ENCODE measurements around the gene LEFTY2.
A peak's percentile ranks its signal among the peaks of the same experiment; 100 is the strongest.

LEFTY2 gene

GRCh38 chr1:225962440-225962975 is 21.5 kb upstream of the LEFTY2 start (continued):
- TF ChIP-seq, protein P1, sequence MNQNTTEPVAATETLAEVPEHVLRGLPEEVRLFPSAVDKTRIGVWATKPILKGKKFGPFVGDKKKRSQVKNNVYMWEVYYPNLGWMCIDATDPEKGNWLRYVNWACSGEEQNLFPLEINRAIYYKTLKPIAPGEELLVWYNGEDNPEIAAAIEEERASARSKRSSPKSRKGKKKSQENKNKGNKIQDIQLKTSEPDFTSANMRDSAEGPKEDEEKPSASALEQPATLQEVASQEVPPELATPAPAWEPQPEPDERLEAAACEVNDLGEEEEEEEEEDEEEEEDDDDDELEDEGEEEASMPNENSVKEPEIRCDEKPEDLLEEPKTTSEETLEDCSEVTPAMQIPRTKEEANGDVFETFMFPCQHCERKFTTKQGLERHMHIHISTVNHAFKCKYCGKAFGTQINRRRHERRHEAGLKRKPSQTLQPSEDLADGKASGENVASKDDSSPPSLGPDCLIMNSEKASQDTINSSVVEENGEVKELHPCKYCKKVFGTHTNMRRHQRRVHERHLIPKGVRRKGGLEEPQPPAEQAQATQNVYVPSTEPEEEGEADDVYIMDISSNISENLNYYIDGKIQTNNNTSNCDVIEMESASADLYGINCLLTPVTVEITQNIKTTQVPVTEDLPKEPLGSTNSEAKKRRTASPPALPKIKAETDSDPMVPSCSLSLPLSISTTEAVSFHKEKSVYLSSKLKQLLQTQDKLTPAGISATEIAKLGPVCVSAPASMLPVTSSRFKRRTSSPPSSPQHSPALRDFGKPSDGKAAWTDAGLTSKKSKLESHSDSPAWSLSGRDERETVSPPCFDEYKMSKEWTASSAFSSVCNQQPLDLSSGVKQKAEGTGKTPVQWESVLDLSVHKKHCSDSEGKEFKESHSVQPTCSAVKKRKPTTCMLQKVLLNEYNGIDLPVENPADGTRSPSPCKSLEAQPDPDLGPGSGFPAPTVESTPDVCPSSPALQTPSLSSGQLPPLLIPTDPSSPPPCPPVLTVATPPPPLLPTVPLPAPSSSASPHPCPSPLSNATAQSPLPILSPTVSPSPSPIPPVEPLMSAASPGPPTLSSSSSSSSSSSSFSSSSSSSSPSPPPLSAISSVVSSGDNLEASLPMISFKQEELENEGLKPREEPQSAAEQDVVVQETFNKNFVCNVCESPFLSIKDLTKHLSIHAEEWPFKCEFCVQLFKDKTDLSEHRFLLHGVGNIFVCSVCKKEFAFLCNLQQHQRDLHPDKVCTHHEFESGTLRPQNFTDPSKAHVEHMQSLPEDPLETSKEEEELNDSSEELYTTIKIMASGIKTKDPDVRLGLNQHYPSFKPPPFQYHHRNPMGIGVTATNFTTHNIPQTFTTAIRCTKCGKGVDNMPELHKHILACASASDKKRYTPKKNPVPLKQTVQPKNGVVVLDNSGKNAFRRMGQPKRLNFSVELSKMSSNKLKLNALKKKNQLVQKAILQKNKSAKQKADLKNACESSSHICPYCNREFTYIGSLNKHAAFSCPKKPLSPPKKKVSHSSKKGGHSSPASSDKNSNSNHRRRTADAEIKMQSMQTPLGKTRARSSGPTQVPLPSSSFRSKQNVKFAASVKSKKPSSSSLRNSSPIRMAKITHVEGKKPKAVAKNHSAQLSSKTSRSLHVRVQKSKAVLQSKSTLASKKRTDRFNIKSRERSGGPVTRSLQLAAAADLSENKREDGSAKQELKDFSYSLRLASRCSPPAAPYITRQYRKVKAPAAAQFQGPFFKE (tag by site-specific recombination; IDR thresholded peaks at IDR 0.05; ENCODE audit: borderline replicate concordance), result no peak
- TF ChIP-seq MEIS1 (CRISPR knock-in tag; IDR thresholded peaks at IDR 0.05; ENCODE audit: borderline replicate concordance), result no peak
- no peak for TF ChIP-seq ZNF24 (tag by site-specific recombination; IDR thresholded peaks at IDR 0.05)
- TF ChIP-seq ZNF114 (tag by site-specific recombination; IDR thresholded peaks at IDR 0.05), result no peak
- peak; percentile 47; the same call in 1 of the 2 replicates for TF ChIP-seq KLF17 (tag by site-specific recombination; IDR thresholded peaks at IDR 0.05)

GRCh38 chr1:225961659-225962439 is 20.8 kb upstream of the LEFTY2 start:
- Histone ChIP-seq H3K4me3 (ENCODE audit: low read depth, low read length) (no peak overlapping the region), H3K9me3 (ENCODE audit: control insufficient read depth, insufficient read depth, low read depth, low read length) (no peaks in the 10 kb centered on the region), H3K36me3 (ENCODE audit: control insufficient read depth in 2 of 2, insufficient read depth in 1 of 2, low read length in 2 of 2) (no peaks in the 10 kb centered on the region), H3K4me1 (ENCODE audit: control insufficient read depth, insufficient read depth, low read length) (no peaks in the 10 kb centered on the region), H3K27ac (ENCODE audit: extremely low read depth, low read depth, low read length) (no peak overlapping the region)
- POLR2A ChIA-PET, result interaction anchor here (2.2 kb wide), 1 partner anchor 38 kb away, joined by 7 read pairs; the partner anchor contains the start of gene PYCR2
- CTCF ChIA-PET, result interaction anchor here (0.6 to 4.8 kb wide), 29 partner anchors 8 to 655 kb away, joined by 3 to 48 read pairs (median 5); partner anchors contain the start of genes LEFTY2, PYCR2, SRP9 and TMEM63A
- TF ChIP-seq ZNF366 (tag by site-specific recombination; conservative IDR thresholded peaks at IDR 0.05) (peak; percentile 96), ZFHX2 (tag by site-specific recombination; conservative IDR thresholded peaks at IDR 0.05) (no peak), GLI4 (tag by site-specific recombination; IDR thresholded peaks at IDR 0.05) (0 out of 2 replicates have a peak, but pooled peaks have one; percentile 48), ZBTB49 (tag by site-specific recombination; IDR thresholded peaks at IDR 0.05; ENCODE audit: low read depth) (no peak), SP2 (tag by site-specific recombination; IDR thresholded peaks at IDR 0.05) (no peak)

DNA sequence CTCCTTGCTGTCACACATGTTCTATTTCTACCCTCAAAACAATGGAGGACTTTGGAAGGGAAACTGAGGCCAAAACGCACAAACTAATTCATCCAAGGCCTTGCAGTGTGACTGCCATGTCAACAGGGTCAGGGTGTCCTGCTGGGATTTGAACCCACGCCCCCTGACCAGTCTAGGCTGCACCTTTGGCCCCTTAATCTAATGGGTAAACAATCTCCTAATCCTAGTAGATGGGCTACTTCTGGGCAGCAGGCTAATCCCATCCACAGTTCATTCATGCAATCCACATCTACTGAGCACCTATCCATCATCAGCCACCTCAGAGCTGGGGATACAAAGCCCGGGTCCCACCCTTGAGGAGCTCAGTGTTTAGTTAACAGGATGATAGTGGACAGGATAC is 17.0 kb upstream of the LEFTY2 start:
- Histone ChIP-seq H3K36me3 (ENCODE audit: control insufficient read depth in 2 of 2, insufficient read depth in 1 of 2, low read length in 2 of 2) (no peaks in the 10 kb centered on the region), H3K4me3 (ENCODE audit: low read depth, low read length) (no peak overlapping the region), H3K27ac (ENCODE audit: extremely low read depth, low read depth, low read length) (no peak overlapping the region), H3K4me1 (ENCODE audit: control insufficient read depth, insufficient read depth, low read length) (no peaks in the 10 kb centered on the region), H3K9me3 (ENCODE audit: control insufficient read depth, insufficient read depth, low read depth, low read length) (no peaks in the 10 kb centered on the region)
- no peak for TF ChIP-seq ZNF239 (tag by site-specific recombination; IDR thresholded peaks at IDR 0.05)
- TF ChIP-seq ZNF416 (tag by site-specific recombination; IDR thresholded peaks at IDR 0.05), result no peak
- TF ChIP-seq ZNF157 (tag by site-specific recombination; IDR thresholded peaks at IDR 0.05), result no peak
- TF ChIP-seq GLIS1 (tag by site-specific recombination; IDR thresholded peaks at IDR 0.05), result no peak
- no peak for TF ChIP-seq SCRT2 (tag by site-specific recombination; IDR thresholded peaks at IDR 0.05)
- TF ChIP-seq, protein P2, sequence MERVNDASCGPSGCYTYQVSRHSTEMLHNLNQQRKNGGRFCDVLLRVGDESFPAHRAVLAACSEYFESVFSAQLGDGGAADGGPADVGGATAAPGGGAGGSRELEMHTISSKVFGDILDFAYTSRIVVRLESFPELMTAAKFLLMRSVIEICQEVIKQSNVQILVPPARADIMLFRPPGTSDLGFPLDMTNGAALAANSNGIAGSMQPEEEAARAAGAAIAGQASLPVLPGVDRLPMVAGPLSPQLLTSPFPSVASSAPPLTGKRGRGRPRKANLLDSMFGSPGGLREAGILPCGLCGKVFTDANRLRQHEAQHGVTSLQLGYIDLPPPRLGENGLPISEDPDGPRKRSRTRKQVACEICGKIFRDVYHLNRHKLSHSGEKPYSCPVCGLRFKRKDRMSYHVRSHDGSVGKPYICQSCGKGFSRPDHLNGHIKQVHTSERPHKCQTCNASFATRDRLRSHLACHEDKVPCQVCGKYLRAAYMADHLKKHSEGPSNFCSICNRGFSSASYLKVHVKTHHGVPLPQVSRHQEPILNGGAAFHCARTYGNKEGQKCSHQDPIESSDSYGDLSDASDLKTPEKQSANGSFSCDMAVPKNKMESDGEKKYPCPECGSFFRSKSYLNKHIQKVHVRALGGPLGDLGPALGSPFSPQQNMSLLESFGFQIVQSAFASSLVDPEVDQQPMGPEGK (tag by site-specific recombination; IDR thresholded peaks at IDR 0.05), result no peak
- TF ChIP-seq ZBTB1 (tag by site-specific recombination; IDR thresholded peaks at IDR 0.05), result no peak
- TF ChIP-seq ZNF184 (tag by site-specific recombination; IDR thresholded peaks at IDR 0.05), result no peak
- ChIA-PET POLR2A (no interaction called here), CTCF (interaction anchor here (0.6 to 1.1 kb wide), 2 partner anchors 47 to 163 kb away, joined by 3 to 6 read pairs; no protein-coding TSS in a partner anchor)

Measured in HEK293 (cell line).